Renal cortex interstitium (tissue), 11 donors: ENCODE results near the gene ZNF354C. TPM values are rescaled to one million over a fixed set of nuclear protein-coding genes. Genes with fewer than 3 reads are reported as not detected.

Experiments
- DNase-seq, 11 donors: peaks; one replicate each; pipeline ENCODE4 v3.0.0-alpha.2; 2013; ENCODE audit warnings: low read depth in 9 of 11, low spot score in 4 of 11; ENCODE audit errors: extremely low read depth in 1 of 11
- polyA plus RNA-seq, 3 donors: library from polyadenylated mRNA; unstranded; fragments of 120-200 nt; gene quantifications; one replicate each; pipeline ENCODE4 v1.2.1, GENCODE V29; 2013; ENCODE audit not compliant: insufficient read length in 3 of 3

ZNF354C gene
- polyA plus RNA-seq, 3 donors = 15.7 to 20.0 (median 17.4) TPM

GRCh38 chr5:179123491-179124272, 63.5 kb downstream of the ZNF354C start:
- no peak for DNase-seq

DNA sequence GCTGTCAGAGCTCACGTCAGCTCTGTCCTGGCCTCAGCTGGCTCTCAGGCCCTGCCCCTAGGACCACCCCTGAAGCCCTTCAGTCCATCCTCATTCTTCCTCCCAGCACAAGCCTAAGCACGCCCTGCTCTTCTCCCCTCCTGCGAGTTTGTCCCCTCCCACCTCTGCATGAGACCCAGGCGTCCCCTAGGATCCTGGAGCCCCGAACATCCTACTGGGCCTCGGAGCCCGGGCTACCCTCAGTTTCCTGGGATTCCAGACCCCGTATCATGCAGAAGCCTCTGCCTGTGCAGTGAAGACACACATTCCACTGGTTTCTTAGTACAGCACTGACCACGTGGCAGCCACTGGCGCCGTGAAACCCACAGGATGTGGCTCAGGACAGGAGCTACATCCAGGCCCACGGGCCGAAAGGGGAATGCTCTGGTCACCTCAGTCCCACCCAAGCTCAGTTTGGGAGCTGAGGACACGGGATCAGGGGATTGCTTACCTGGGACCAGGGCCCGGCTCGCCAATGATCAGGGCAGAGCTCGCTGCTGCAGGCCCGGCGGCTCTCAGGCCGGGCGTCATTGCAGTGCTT, 64.2 kb downstream of the ZNF354C start:
- DNase-seq = no peak

DNA sequence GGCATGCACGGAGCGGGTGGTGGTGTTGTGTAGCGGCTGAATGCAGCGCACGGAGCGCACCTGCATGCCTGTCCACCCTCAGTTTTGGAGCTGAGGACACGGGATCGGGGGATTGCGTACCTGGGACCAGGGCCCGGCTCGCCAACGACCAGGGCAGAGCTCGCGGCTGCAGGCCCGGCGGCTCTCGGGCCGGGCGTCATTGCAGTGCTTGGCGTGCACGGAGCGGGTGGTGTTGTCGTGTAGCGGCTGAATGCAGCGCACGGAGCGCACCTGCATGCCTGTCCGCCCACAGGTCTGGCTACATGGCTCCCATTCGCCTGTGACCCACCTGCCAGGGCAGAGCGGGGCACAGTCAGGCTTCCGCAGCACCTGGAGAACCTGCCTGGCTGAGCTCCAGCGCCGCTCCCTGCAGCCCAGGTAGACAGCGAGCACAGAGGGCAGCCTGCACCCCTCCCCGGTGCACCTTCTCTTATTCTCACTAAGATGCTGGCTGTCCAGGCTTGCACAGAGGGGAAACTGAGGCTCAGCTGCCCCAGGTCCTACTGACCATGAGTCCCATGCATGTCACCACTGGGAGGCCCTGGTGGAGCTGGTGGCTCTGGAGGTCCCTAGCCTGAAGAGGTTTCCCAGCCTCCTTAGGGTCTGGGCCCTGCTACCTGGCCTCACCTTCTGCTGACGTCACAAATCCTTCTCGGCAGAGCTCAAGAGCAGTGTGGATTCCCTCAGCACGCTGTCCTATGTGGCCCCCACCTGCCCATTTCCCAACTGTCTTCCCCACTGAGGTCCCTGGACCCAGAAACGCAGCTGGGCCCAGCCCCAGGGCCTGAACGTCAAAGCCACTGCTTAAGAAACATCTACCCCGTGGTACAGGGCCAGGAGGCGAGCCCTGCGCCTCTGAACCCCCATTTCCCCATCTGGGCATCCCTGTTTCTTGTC, 64.9 kb downstream of the ZNF354C start:
- no peak for DNase-seq

DNA sequence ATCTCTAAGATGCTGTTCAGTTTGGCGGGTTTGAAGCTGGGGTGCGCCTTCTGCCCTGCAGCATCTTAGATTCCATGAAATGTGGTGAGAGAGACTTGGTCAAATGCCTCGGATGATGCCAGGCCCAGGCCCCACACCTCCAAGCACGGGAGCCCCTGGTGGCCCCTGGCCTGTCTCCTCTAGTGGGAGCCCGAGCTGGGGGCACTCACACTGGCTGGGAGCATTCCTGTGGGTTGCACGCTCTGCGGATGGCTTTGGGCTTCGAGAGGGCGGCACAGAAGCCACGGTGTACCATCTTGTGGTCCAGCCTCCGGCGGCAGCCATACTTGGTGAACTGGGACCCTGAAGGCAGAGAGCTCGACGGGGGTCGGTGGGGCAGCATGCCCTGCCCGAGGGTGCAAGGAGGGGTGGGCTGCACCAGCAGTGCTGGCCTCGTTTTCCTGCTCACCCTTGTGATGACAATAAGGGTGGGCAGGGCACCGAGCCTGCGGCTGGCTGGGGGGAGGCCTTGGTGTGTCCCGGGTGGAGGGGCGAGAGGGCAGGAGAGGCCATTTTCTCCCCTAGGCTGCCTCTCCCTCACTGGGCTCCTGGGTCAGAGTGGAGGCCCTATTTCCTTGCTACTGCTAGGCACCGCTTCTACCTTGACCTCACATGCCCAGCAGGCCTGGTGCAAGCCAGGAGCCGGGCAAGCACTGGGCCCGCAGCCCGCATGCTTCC, 65.8 kb downstream of the ZNF354C start:
- DNase-seq = no peak

DNA sequence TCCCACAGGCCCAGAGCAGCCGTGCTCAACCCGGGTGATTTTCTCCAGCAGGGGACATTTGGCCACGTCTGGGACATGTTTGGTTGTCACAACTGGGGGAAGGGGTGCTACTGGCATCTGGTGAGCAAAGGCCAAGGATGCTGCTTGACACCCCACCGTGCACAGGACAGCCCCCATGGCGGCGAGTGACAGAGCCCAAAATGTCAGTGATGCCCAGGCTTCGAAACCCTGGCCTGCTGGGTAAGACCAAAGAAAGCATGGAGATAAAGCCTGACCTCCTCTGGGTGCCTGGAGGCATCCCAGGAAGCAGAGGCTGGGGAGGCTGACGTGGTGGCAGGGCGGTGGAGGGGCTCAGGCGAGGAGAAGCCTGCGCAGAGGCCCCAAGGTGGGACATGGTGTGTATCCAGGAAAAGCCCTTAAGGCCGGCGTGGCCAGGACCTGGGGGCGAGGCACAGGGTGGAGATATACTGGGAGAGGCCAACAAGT, 66.4 kb downstream of the ZNF354C start:
- DNase-seq = no peak

- DNase-seq = no peak
These were observed 67.2 kb downstream of the ZNF354C start for GRCh38 chr5:179127136-179128040.

DNA sequence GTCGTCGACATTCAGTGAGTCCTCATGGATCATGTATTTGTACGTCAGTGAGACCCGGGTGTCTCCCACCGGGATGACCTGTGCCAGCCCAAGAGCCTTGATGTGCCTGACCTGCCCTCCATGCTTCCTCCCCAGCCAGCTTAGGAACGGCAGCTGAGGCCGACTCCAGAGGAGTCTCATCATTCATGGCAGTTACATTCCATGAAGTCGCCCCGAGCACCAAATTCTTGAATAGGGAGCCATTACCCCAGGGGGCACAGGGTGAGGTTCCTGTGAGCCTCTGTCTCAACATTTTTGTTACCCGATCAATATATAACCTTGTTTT, 67.8 kb downstream of the ZNF354C start:
- DNase-seq = no peak

GRCh38 chr5:179128976-179129375, 68.8 kb downstream of the ZNF354C start:
- DNase-seq = no peak

DNA sequence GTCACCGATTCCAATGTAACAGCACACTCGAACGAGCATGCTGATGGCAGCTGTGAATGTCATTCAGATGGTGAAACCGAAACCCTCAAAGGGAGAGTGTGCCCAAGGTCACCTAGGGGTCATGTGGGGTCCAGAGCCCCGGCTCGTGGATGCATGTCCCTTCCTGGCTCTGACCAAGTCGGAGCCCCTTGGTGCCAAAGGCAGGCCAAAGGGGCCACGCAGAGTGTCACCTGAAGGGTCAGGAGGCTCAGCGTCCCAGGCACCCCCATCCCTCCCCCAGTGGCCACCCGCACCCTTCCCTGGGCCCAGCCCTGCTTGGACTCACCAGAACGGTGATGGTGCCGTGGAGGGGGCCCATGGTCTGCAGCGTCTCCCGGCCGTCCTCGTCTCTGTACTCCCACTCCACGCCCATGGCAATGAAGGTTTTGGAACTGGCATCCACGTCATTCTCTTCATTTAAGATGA, 69.5 kb downstream of the ZNF354C start:
- DNase-seq = no peak

DNA sequence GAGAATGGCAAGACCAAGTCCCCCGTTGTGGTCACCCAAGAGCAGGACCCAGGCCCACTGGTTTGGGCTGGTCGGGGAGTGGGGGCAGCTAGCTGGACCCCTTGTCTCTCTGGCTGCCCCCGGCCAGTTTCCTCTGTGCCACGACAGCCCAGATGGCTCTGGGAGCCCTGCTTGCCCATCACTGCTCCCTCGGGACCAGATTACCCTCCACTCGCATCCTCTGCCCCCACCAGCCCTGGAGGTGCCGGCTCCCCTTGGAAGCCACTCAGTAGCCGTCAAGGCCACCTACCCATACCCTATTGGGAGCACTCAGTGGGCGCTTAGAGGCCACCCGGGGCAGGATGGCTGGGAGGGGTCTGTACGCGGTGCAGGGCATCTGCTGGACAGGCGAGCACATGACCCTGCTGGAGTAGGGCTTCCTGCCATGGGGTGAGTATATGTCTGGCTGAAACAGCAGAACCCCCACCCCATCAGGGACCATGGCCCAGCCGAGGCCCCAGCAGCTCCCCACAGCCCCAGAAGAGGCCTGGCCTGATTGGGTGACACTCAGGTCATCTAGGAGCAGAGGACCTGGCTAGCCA, 70.0 kb downstream of the ZNF354C start:
- DNase-seq = no peak

DNA sequence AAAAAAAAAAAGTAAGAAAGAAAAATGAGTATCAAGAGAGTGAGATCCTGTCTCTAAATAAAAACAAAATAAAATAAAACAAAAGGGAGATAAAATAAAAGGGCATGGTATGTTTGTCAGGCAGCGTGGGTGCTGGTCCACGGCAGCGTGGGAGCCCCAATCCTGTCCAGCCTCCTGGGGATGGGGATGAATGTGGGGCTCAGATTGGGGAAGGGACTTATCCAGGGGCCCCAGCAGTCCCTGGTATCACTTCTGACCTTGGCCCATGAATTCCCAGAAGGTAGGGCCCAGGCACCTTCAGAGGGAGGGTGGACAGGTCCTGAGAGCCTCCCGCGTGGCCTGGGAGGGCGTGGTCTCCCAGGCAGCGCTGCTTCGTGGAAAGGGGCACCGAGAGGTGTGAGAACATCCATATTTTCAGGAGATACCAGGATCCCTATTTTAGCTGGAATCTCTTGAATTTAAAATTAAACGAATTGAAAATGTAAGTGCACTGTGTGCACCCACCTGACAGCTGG, 71.2 kb downstream of the ZNF354C start:
- no peak for DNase-seq

DNA sequence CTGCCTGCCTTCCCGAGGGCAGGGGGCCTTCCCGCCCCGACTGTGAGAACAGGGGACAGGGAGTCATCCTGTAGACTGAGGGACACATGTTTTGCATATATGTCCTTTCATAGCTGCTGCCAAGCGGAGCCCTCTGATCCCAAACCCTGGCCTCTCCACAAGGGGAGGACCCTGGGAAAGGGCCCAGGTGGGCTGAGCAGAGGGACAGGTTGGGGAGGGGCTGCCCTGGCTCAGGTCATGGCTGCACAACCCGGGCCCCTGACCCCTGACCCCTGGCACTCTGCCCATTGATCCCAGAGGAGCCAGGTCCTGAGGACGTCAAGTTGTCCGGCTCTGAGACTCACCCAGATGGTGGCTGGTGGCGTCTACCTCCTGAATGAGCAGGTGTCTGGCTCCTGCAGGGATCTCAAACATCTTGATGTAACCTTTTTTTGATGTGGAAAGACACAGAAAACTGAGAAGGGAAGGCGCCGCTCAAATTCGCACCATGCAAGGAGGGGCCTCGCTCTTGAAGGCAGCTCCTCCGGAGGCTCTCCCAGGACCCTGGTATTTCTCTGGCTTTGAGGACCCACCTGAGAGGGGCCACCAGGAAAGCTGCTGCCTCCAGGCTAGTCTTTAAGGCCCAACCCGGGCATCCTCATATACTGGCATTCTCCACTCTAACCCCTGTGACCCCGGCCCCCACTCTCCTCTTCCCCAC, 71.9 kb downstream of the ZNF354C start:
- no peak for DNase-seq

DNA sequence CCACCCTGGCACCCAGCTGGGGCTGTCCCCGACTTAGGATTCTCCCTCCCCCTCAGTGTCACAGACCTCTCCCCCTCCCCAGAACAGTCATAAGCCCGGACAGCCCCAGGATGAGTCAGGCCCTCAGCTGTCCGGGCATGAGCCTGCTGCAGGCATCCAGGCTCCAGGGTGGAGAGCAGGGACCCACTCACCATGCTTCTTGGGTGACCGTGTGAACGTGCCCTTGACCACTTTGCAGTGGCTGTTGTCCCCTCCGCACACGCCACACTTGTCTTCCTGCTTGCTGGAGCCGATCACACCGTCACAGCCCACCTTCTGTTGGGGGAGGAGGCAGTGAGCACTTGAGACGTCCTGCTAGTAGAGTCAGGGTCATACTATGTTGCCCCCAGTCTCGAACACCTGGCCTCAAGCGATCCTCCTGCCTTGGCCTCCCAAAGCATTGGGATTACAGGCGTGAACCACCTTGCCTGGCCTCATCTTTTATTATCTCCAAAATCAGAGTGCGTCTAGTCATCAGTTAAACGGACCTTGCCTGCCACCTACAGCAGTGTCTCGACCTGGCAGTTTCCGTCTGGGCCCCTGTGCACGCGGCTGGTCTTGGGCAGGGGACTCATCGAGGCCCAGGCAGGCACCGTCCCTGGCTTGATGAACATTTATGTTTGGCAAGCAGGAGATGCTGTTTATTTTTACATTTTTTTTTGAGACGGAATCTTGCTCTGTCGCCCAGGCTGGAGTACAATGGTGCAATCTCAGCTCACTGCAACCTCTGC, 72.6 kb downstream of the ZNF354C start:
- no peak for DNase-seq
